Islet precursor cell (in vitro differentiated cells): ENCODE results near the gene LAMA2.

Source experiments
- DNase-seq: peaks from one replicate; pipeline ENCODE4 v3.0.0-alpha.2; 2018

LAMA2 gene

GRCh38 chr6:129096651-129097290 lies 213.8 kb downstream of the LAMA2 start:
- no peak for DNase-seq

GRCh38 chr6:129098061-129098553 lies 215.2 kb downstream of the LAMA2 start:
- no peak for DNase-seq

GRCh38 chr6:129099696-129100095 lies 216.8 kb downstream of the LAMA2 start:
- DNase-seq = no peak

GRCh38 chr6:129100164-129100563 lies 217.2 kb downstream of the LAMA2 start:
- DNase-seq = no peak

- DNase-seq = no peak
These were observed 219.8 kb downstream of the LAMA2 start for GRCh38 chr6:129102741-129103140.

GRCh38 chr6:129104131-129104530 lies 221.2 kb downstream of the LAMA2 start:
- no peak for DNase-seq

- DNase-seq = no peak
These were observed 221.6 kb downstream of the LAMA2 start for GRCh38 chr6:129104560-129104959.

GRCh38 chr6:129105035-129105434 lies 222.1 kb downstream of the LAMA2 start:
- peak; percentile 69 for DNase-seq

- DNase-seq = no peak
These were observed 222.9 kb downstream of the LAMA2 start for GRCh38 chr6:129105793-129106192.

- no peak for DNase-seq
These were observed 225.4 kb downstream of the LAMA2 start for GRCh38 chr6:129108337-129108736.

- no peak for DNase-seq
These were observed 227.9 kb downstream of the LAMA2 start for GRCh38 chr6:129110690-129111343.

- no peak for DNase-seq
These were observed 228.4 kb downstream of the LAMA2 start for GRCh38 chr6:129111346-129111745.

- DNase-seq = no peak
These were observed 228.9 kb downstream of the LAMA2 start for GRCh38 chr6:129111853-129112252.

GRCh38 chr6:129112591-129112990 lies 229.7 kb downstream of the LAMA2 start:
- no peak for DNase-seq

GRCh38 chr6:129113637-129114036 lies 230.7 kb downstream of the LAMA2 start:
- no peak for DNase-seq

GRCh38 chr6:129114636-129115391 lies 231.9 kb downstream of the LAMA2 start:
- no peak for DNase-seq

- DNase-seq = no peak
These were observed 232.5 kb downstream of the LAMA2 start for GRCh38 chr6:129115471-129115870.

- no peak for DNase-seq
These were observed 234.4 kb downstream of the LAMA2 start for GRCh38 chr6:129117355-129117754.

- DNase-seq = no peak
These were observed 238.1 kb downstream of the LAMA2 start for GRCh38 chr6:129120856-129121638.

- no peak for DNase-seq
These were observed 241.4 kb downstream of the LAMA2 start for GRCh38 chr6:129124347-129124746.

GRCh38 chr6:129130106-129130505 lies 247.2 kb downstream of the LAMA2 start:
- DNase-seq = no peak

- no peak for DNase-seq
These were observed 248.2 kb downstream of the LAMA2 start for GRCh38 chr6:129130959-129131681.
